Endothelial cell of umbilical vein (primary cell): Measurements from ENCODE around the gene SELENOH. TPM values are rescaled to one million over a fixed set of nuclear protein-coding genes. Genes with fewer than 3 reads are reported as not detected.

ENCODE experiments used
- BruUV-seq: library from RNA; stranded (reverse); fragments of 400-500 nt; replicated peaks from 2 replicates; lab custom pipeline; 2021; lab: Mats Ljungman, UMichigan
- CTCF ChIA-PET: fragments of 300-600, 350-600 bp; sonication (Branson Sonifier 250); formaldehyde crosslinking; loops from one replicate; lab custom pipeline; 2021; ENCODE audit warnings: antibody characterized with exemption, inconsistent platforms; lab: Charles Lee
- POLR2A ChIA-PET: fragments of 300-600, 350-600 bp; sonication (Branson Sonifier 250); formaldehyde crosslinking; loops from one replicate; lab custom pipeline; 2021; ENCODE audit warnings: antibody characterized with exemption, inconsistent platforms; lab: Charles Lee
- DNase-seq: peaks from one replicate; pipeline ENCODE4 v3.0.0-alpha.2; 2011; ENCODE audit warnings: low read depth, low spot score
- FAIRE-seq: peaks from 2 replicates; lab custom pipeline; 2011; peaks lifted over from hg19 to GRCh38; lab: Jason Lieb, UNC
- H2AFZ ChIP-seq: 2 replicates; pipeline ENCODE4 v1.6.0; 2012; ENCODE audit warnings: low read depth, low read length, control low read depth, inconsistent platforms
- H3K27ac ChIP-seq: 2 replicates; pipeline ENCODE4 v1.5.1; 2011; ENCODE audit warnings: low read depth, mild to moderate bottlenecking, control low read depth, low read length, moderate library complexity; ENCODE audit not compliant: insufficient read depth
- H3K27me3 ChIP-seq, 2 experiments: 2 replicates each; pipeline versions ENCODE4 v1.6.0 to v1.6.1; 2011; ENCODE audit warnings: low read length in 2 of 2, mixed read lengths in 1 of 2; ENCODE audit not compliant: control insufficient read depth in 2 of 2, insufficient read depth in 2 of 2
- H3K36me3 ChIP-seq, 2 experiments: 2 replicates in 1 of 2; 3 replicates in 1 of 2; pipeline ENCODE4 v1.5.1; 2011; ENCODE audit warnings: low read length in 2 of 2, mild to moderate bottlenecking in 1 of 2, moderate library complexity in 1 of 2; ENCODE audit not compliant: control insufficient read depth in 2 of 2, insufficient read depth in 2 of 2; ENCODE audit errors: extremely low read depth in 1 of 2
- H3K4me1 ChIP-seq: 3 replicates; pipeline ENCODE4 v1.5.1; 2011; ENCODE audit warnings: mild to moderate bottlenecking, low read length; ENCODE audit not compliant: control insufficient read depth, insufficient read depth; ENCODE audit errors: extremely low read depth
- H3K4me2 ChIP-seq: 2 replicates; pipeline ENCODE4 v1.6.1; 2011; ENCODE audit warnings: low read length, control low read depth, mixed read lengths; ENCODE audit not compliant: insufficient read depth
- H3K4me3 ChIP-seq, 3 experiments: fragments of 200-600 bp in 1 of 3; sonication (generic), shearing (Covaris generic) in 1 of 3; replicated peaks in 1 of 3; 2 replicates each; pipeline ENCODE4 v1.5.1; 2011 to 2016; ENCODE audit warnings: control low read depth in 3 of 3, low read length in 3 of 3, mild to moderate bottlenecking in 2 of 3, inconsistent platforms in 1 of 3, low read depth in 1 of 3, moderate library complexity in 1 of 3; ENCODE audit not compliant: insufficient read depth in 1 of 3
- H3K79me2 ChIP-seq: 2 replicates; pipeline ENCODE4 v1.6.0; 2012; ENCODE audit warnings: low read length, inconsistent platforms; ENCODE audit not compliant: control insufficient read depth, insufficient read depth
- H3K9ac ChIP-seq: replicated peaks from 2 replicates; pipeline ENCODE3; 2011; ENCODE audit warnings: low read length, control low read depth; ENCODE audit not compliant: insufficient read depth; ENCODE audit errors: extremely low read depth
- H3K9me1 ChIP-seq: replicated peaks from 3 replicates; pipeline ENCODE4 v1.6.0; 2011; ENCODE audit warnings: mild to moderate bottlenecking, low read length; ENCODE audit not compliant: control insufficient read depth, insufficient read depth; ENCODE audit errors: extremely low read depth
- H3K9me3 ChIP-seq: replicated peaks from 2 replicates; pipeline ENCODE4 v1.5.1; 2012; ENCODE audit warnings: low read length, inconsistent platforms; ENCODE audit not compliant: control insufficient read depth, insufficient read depth
- H4K20me1 ChIP-seq: replicated peaks from 2 replicates; pipeline ENCODE3; 2011; ENCODE audit warnings: mild to moderate bottlenecking, low read length; ENCODE audit not compliant: control insufficient read depth, insufficient read depth; ENCODE audit errors: extremely low read depth
- EZH2 ChIP-seq: IDR thresholded peaks from 2 replicates; pipeline ENCODE4 v1.6.1; 2012; ENCODE audit warnings: borderline replicate concordance, low read depth, mild to moderate bottlenecking, moderate library complexity, low read length, inconsistent platforms; ENCODE audit not compliant: severe bottlenecking
- FOS ChIP-seq: IDR thresholded peaks from 2 replicates; pipeline ENCODE4 v1.6.1; 2011; ENCODE audit warnings: mild to moderate bottlenecking, low read length, moderate library complexity, borderline replicate concordance; ENCODE audit not compliant: insufficient read depth
- GATA2 ChIP-seq: IDR thresholded peaks from 2 replicates; pipeline ENCODE4 v1.7.0; 2011; ENCODE audit warnings: low read depth, mild to moderate bottlenecking, moderate library complexity, mixed read lengths, low read length; ENCODE audit not compliant: insufficient read length, insufficient read depth
- JUN ChIP-seq: IDR thresholded peaks from 2 replicates; pipeline ENCODE4 v1.6.1; 2011; ENCODE audit warnings: borderline replicate concordance, low read depth; ENCODE audit not compliant: insufficient read length, insufficient read depth
- MYC ChIP-seq: IDR thresholded peaks from one replicate; pipeline ENCODE4 v1.6.1; 2011; ENCODE audit warnings: mild to moderate bottlenecking, low read depth, low read length
- POLR2A ChIP-seq: IDR thresholded peaks from 2 replicates; pipeline ENCODE4 v1.6.1; 2012; ENCODE audit warnings: low read depth, mild to moderate bottlenecking, control low read depth, low read length
- POLR2AphosphoS5 ChIP-seq: IDR thresholded peaks from 2 replicates; pipeline ENCODE4 v1.6.1; 2012; ENCODE audit warnings: low read depth, mild to moderate bottlenecking, control low read depth, low read length, moderate library complexity; ENCODE audit not compliant: insufficient read depth
- dilution Hi-C: fragments of 300-500 bp; cut with MboI; formaldehyde crosslinking; loops from one replicate; pipeline ENCODE4 v1.15.0; 2019; ENCODE audit warnings: low sequenced_read_pairs; ENCODE audit not compliant: extremely low pct_ligation_motif_present
- intact Hi-C: fragments of 100-400 bp; cut with micrococcal nuclease; formaldehyde crosslinking; loops from one replicate; pipeline ENCODE4 v1.10.0; 2022
- polyA plus RNA-seq, 4 experiments: library from polyadenylated mRNA; depleted of rRNA in 3 of 4; stranded (reverse) in 3 of 4; unstranded in 1 of 4; fragments of >200 nt; gene quantifications; 2 replicates each; pipeline versions ENCODE4 v1.2.1 to v1.2.3, GENCODE V29; 2011 to 2012; ENCODE audit warnings: missing spikeins in 1 of 4
- total RNA-seq: library from RNA; stranded (reverse); gene quantifications from 2 replicates; pipeline ENCODE4 v1.2.3, GENCODE V29; 2021
- TF ChIP-seq, protein P1 (sequence below), 2 donors: IDR thresholded peaks; 1 replicate in 1 of 2; 2 replicates in 1 of 2; pipeline ENCODE4 v1.5.1; 2011; ENCODE audit warnings: low read length in 2 of 2, mild to moderate bottlenecking in 2 of 2, moderate library complexity in 2 of 2, control low read depth in 1 of 2, inconsistent platforms in 1 of 2, low read depth in 1 of 2; ENCODE audit not compliant: insufficient read depth in 1 of 2; ENCODE audit errors: extremely low read depth in 1 of 2
- TF ChIP-seq, protein P2 (sequence below): IDR thresholded peaks from 2 replicates; pipeline ENCODE4 v1.6.1; 2011; ENCODE audit not compliant: insufficient read depth, insufficient read length

The SELENOH gene
- total and polyA plus RNA-seq, 2 donors (not counting 3 experiments of a cell fraction or from before 2014, with no cell fraction given): 161 to 247 TPM

DNA sequence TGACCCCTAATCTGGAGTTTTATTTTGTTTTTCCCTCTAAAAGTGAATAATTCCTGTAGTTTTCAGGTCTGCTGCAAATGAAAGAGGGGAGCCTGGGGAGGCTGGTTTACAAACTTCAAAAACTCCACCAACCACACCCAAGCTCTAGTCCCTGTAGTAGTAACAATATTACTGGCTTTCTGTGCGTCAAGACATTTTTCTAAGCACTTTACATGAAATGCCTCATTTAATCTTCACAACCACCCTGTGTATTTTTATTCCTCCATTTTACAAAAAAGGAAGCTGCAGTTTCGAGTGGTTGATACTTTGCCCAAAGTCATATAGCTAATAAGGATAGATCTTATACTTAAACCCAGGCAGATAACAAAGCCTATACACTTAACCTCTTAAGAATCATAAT lies 43.8 kb downstream of the SELENOH start:
- FAIRE-seq: no peak
- Histone ChIP-seq H3K79me2 (peaks cover 97% of the 10 kb centered on the region), H4K20me1 (peaks cover 13% of the 10 kb centered on the region), H3K4me1 (peaks cover 25% of the 10 kb centered on the region), H3K36me3 (peaks cover 2 to 3% of the 10 kb centered on the region in 2 experiments), H3K9ac (no peak overlapping the region), H3K27ac (no peak overlapping the region), H3K9me1 (no peaks in the 10 kb centered on the region), H3K4me3 (no peak overlapping the region), H3K4me2 (no peak overlapping the region), H2AFZ (no peak overlapping the region), H3K27me3 (no peaks in the 10 kb centered on the region), H3K9me3 (no peaks in the 10 kb centered on the region)
- ChIA-PET POLR2A (interaction anchor here (1.0 kb wide), 1 partner anchor 21 kb away, joined by 3 read pairs; no protein-coding TSS in a partner anchor), CTCF (interaction anchor here (1.4 to 1.6 kb wide), 4 partner anchors 10 to 33 kb away, joined by 3 to 8 read pairs (median 4); partner anchors contain the start of gene BTBD18)
- dilution Hi-C loops: no loop called here
- intact Hi-C loops: no loop called here
- TF ChIP-seq FOS (no peak), JUN (no peak), POLR2AphosphoS5 (no peak), POLR2A (no peak), EZH2 (no peak), GATA2 (no peak), MYC (no peak)
- TF ChIP-seq, protein P1, sequence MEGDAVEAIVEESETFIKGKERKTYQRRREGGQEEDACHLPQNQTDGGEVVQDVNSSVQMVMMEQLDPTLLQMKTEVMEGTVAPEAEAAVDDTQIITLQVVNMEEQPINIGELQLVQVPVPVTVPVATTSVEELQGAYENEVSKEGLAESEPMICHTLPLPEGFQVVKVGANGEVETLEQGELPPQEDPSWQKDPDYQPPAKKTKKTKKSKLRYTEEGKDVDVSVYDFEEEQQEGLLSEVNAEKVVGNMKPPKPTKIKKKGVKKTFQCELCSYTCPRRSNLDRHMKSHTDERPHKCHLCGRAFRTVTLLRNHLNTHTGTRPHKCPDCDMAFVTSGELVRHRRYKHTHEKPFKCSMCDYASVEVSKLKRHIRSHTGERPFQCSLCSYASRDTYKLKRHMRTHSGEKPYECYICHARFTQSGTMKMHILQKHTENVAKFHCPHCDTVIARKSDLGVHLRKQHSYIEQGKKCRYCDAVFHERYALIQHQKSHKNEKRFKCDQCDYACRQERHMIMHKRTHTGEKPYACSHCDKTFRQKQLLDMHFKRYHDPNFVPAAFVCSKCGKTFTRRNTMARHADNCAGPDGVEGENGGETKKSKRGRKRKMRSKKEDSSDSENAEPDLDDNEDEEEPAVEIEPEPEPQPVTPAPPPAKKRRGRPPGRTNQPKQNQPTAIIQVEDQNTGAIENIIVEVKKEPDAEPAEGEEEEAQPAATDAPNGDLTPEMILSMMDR (IDR thresholded peaks at IDR 0.05; ENCODE audit: extremely low read depth in 1 of 2, insufficient read depth in 1 of 2, low read depth in 1 of 2, low read length in 2 of 2): no peak
- TF ChIP-seq, protein P2, sequence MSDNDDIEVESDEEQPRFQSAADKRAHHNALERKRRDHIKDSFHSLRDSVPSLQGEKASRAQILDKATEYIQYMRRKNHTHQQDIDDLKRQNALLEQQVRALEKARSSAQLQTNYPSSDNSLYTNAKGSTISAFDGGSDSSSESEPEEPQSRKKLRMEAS: no peak
- no peak for DNase-seq
- no TSS peak for BruUV-seq
